GM12878 (cell line): ENCODE data around the gene CMBL. TPM values are rescaled to one million over a fixed set of nuclear protein-coding genes. Genes with fewer than 3 reads are reported as not detected.

ENCODE experiments used
- BCLAF1 ChIP-seq: fragments of 450-650 bp; IDR thresholded peaks from 2 replicates; pipeline ENCODE4 v1.6.1; 2017; ENCODE audit warnings: antibody characterized with exemption, mild to moderate bottlenecking, moderate library complexity
- CUX1 ChIP-seq: IDR thresholded peaks from 2 replicates; pipeline ENCODE4 v1.6.1; 2012; ENCODE audit warnings: improper control_type of control experiment, low read depth, low read length; ENCODE audit not compliant: insufficient replicate concordance
- DPF2 ChIP-seq: fragments of 450-650 bp; IDR thresholded peaks from 2 replicates; pipeline ENCODE4 v1.6.1; 2017; ENCODE audit warnings: mild to moderate bottlenecking
- MAX ChIP-seq: IDR thresholded peaks from 2 replicates; pipeline ENCODE4 v1.6.1; 2012; ENCODE audit warnings: low read depth, low read length, improper control_type of control experiment
- polyA plus RNA-seq, 11 experiments: library from polyadenylated mRNA; depleted of rRNA in 4 of 11; unstranded in 6 of 11; stranded (reverse) in 5 of 11; fragments of >200 nt; fragmentation: Nextera tagmentation in 4 of 11; fragmentation: Illumina TruSeq in 1 of 11; extraction: Ambion mirVana in 4 of 11; extraction: Trizol in 1 of 11; gene quantifications; 1 replicate in 1 of 11; 2 replicates in 10 of 11; pipeline versions ENCODE4 v1.2.1 to v1.2.3, GENCODE V29; 2011 to 2016; ENCODE audit warnings: inconsistent platforms in 2 of 11, missing spikeins in 2 of 11, low read depth in 1 of 11
- total RNA-seq, 4 experiments: library from RNA; depleted of rRNA in 3 of 4; stranded (reverse); fragments of >200 nt in 3 of 4; fragmentation: Illumina TruSeq in 1 of 4; extraction: Trizol in 1 of 4; gene quantifications; 2 replicates each; pipeline versions ENCODE4 v1.2.1 to v1.2.3, GENCODE V29; 2013 to 2021

CMBL gene
- total and polyA plus RNA-seq, 10 of the 15 experiments (the other 5 are each of a cell fraction or from before 2014, with no cell fraction given) = 1.8 to 15.6 (median 7.5) TPM

- TF ChIP-seq MAX = no peak
- TF ChIP-seq DPF2 = no peak
- no peak for TF ChIP-seq CUX1
- no peak for TF ChIP-seq BCLAF1
Observed at GRCh38 chr5:10303699-10304170, 4.0 kb downstream of the CMBL start (continued).
